Endothelial cell (in vitro differentiated cells): ENCODE data around the gene ABCB11. TPM values are rescaled to one million over a fixed set of nuclear protein-coding genes. Genes with fewer than 3 reads are reported as not detected.
"Not testable (repeated sequence)": the region's sequence is repeated elsewhere in the genome, so short reads cannot be mapped to it uniquely, and the experiment has no call there.

Experiments
- DNase-seq: peaks from one replicate; pipeline ENCODE4 v3.0.0; 2021; ENCODE audit warnings: low spot score
- H3K27ac Mint-ChIP-seq: one replicate; pipeline ENCODE4 v1.8.0; 2021; ENCODE audit warnings: mixed read lengths, inconsistent platforms; ENCODE audit not compliant: unreplicated experiment
- H3K27me3 Mint-ChIP-seq: one replicate; pipeline ENCODE4 v1.8.0; 2021; ENCODE audit warnings: mild to moderate bottlenecking, moderate library complexity, mixed read lengths, inconsistent platforms; ENCODE audit not compliant: unreplicated experiment
- H3K36me3 Mint-ChIP-seq: one replicate; pipeline ENCODE4 v1.8.0; 2021; ENCODE audit warnings: mild to moderate bottlenecking, low read depth, mixed read lengths, inconsistent platforms; ENCODE audit not compliant: unreplicated experiment
- H3K4me1 Mint-ChIP-seq: one replicate; pipeline ENCODE4 v1.8.0; 2021; ENCODE audit warnings: mild to moderate bottlenecking, mixed read lengths, inconsistent platforms; ENCODE audit not compliant: unreplicated experiment
- H3K4me3 Mint-ChIP-seq: one replicate; pipeline ENCODE4 v1.8.0; 2021; ENCODE audit warnings: mild to moderate bottlenecking, mixed read lengths, inconsistent platforms; ENCODE audit not compliant: unreplicated experiment
- H3K9me3 Mint-ChIP-seq: one replicate; pipeline ENCODE4 v1.8.0; 2021; ENCODE audit warnings: mixed read lengths, inconsistent platforms; ENCODE audit not compliant: unreplicated experiment
- total RNA-seq: library from RNA; stranded (reverse); fragmentation: NEBNext Ultra II Directional; extraction: Animal tissue kit (Norgen Biotek cat#: 25700); gene quantifications from one replicate; pipeline ENCODE4 v1.2.1, GENCODE V29; 2021; ENCODE audit not compliant: unreplicated experiment
- TF ChIP-seq, protein P1 (sequence below): fragments of 200-600 bp; sonication (generic); IDR thresholded peaks from one replicate; pipeline ENCODE4 v1.5.0; 2021; ENCODE audit warnings: antibody characterized with exemption; ENCODE audit not compliant: unreplicated experiment

The ABCB11 gene
- total RNA-seq, 1 donor from 2014 or later, result 1.9 TPM

DNA sequence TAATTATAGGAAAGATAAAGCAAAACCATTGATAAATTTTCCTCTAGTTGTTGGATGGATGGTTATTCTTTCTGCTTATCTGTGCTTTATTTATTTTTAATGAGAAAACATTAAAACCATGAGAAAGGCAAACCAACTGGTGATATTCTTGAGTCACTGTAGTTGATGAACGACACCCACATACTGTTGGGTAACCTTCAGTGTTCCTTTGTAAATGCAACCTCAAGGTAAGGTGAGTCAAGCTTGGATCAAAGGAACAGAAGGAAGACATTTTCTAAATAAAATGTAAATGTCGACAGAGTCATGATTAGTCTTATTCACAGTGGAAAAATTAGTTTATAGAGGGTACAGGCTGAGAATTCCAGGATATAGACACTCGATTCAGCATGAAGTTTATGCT lies 12.7 kb downstream of the ABCB11 start:
- no peak for DNase-seq
- Mint-ChIP-seq H3K9me3 (no peaks in the 10 kb centered on the region), H3K36me3 (no peaks in the 10 kb centered on the region), H3K27ac (no peak overlapping the region), H3K4me3 (no peak overlapping the region), H3K4me1 (peaks cover 3% of the 10 kb centered on the region), H3K27me3 (no peaks in the 10 kb centered on the region)
- TF ChIP-seq, protein P1, sequence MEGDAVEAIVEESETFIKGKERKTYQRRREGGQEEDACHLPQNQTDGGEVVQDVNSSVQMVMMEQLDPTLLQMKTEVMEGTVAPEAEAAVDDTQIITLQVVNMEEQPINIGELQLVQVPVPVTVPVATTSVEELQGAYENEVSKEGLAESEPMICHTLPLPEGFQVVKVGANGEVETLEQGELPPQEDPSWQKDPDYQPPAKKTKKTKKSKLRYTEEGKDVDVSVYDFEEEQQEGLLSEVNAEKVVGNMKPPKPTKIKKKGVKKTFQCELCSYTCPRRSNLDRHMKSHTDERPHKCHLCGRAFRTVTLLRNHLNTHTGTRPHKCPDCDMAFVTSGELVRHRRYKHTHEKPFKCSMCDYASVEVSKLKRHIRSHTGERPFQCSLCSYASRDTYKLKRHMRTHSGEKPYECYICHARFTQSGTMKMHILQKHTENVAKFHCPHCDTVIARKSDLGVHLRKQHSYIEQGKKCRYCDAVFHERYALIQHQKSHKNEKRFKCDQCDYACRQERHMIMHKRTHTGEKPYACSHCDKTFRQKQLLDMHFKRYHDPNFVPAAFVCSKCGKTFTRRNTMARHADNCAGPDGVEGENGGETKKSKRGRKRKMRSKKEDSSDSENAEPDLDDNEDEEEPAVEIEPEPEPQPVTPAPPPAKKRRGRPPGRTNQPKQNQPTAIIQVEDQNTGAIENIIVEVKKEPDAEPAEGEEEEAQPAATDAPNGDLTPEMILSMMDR, result no peak

DNA sequence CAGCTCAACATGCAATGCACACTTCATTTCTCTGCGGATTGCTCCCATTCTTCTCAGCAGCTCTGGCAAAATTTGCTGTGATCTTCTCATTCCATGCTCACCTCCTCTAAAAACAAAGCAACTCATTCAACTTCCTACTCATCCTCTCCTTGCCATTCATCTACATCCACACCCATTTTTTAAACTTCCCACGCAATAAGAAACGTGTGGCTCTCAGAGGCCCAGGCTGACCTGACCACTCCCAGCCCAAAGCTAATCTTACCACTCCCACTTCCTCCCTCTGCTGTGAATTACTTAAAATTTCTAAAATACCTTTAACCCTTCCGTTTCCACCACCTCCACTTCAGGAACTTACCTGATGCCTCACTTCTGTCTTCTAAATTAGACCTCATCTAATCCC lies 15.2 kb downstream of the ABCB11 start:
- TF ChIP-seq, protein P1, result no peak
- no peaks in the 10 kb centered on the region for H3K36me3 Mint-ChIP-seq
- no peak overlapping the region for H3K4me3 Mint-ChIP-seq
- H3K9me3 Mint-ChIP-seq, result no peaks in the 10 kb centered on the region
- peaks cover 3% of the 10 kb centered on the region for H3K4me1 Mint-ChIP-seq
- H3K27ac Mint-ChIP-seq, result no peak overlapping the region
- DNase-seq, result no peak
- no peaks in the 10 kb centered on the region for H3K27me3 Mint-ChIP-seq

DNA sequence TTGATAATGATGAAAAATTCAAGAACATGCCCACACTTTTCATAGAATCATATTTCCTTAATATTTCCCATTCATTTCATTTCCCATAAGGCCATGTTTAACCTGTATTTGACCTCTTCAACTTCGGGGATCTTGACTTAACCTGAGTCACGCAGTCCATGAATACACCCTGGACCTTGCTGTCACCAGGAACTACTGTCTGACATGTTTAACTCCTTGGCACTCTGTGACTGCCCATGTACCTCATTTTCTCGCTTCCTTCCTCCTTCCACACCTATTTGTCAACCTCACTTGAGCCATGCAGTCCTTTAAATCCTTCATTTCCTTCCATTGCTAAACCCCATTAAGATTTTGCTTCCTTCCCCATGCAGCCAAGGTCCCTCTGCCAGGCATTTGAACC lies 16.3 kb downstream of the ABCB11 start:
- H3K4me3 Mint-ChIP-seq, result no peak overlapping the region
- H3K4me1 Mint-ChIP-seq, result peaks cover 3% of the 10 kb centered on the region
- no peak for DNase-seq
- TF ChIP-seq, protein P1, result no peak
- no peaks in the 10 kb centered on the region for H3K27me3 Mint-ChIP-seq
- no peaks in the 10 kb centered on the region for H3K9me3 Mint-ChIP-seq
- no peak overlapping the region for H3K27ac Mint-ChIP-seq
- no peaks in the 10 kb centered on the region for H3K36me3 Mint-ChIP-seq

DNA sequence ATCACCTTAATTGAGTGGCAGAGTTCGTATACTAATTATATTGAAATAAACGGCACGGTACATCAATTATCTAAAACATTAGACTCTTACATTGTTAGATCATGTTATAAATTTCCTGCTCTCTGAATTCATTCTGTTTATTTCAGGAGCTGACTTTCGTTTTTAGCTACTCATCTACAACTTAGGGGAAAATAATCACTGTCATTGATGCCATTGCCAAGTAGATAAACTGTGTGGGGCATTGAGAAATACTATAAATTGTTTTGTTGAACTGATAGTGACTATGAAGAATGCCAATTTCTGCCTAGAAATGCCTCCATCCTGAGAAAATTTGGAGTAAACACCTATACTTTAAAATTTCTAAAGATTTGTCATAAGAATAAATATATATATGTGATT lies 17.5 kb downstream of the ABCB11 start:
- DNase-seq, result no peak
- TF ChIP-seq, protein P1, result no peak
- no peaks in the 10 kb centered on the region for H3K36me3 Mint-ChIP-seq
- peaks cover 3% of the 10 kb centered on the region for H3K4me1 Mint-ChIP-seq
- no peaks in the 10 kb centered on the region for H3K27me3 Mint-ChIP-seq
- no peak overlapping the region for H3K4me3 Mint-ChIP-seq
- no peaks in the 10 kb centered on the region for H3K9me3 Mint-ChIP-seq
- no peak overlapping the region for H3K27ac Mint-ChIP-seq

DNA sequence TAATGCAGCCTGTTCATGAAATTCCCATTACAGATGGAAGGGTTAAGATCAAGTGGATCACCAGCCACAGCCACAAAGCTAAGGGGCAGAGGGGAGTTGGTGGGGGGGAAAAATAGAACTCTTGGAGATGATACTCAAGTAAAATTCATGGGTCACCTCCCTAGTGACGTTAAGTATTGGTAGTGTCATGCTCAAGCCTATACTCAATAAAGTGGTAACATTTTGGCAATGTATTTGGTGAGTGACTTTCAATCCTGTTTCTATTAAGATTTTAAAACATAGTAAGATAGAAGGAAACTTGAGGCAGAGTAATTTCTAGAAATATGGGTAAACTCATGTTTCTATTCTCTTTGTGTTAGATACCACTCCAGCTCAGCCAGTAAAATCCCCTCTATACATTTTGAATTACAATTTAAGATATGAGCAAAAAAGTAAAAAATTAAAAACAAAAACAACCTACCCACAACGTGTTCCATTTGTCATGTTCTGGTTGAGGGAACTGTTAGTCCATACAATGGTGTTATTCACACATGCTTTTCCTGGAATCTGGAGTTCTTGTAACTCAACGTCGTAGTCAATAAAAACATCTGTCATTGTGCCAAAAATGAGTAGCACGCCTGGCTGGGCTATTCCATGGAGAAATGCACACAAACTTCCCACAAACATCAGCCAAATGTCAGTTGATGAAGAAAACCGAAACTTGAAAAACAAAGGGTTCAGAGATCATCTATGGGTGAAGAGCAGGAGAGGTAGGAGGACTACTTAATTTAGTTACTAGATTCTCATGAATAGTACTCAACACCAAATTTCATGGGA lies 18.1 kb downstream of the ABCB11 start:
- DNase-seq, result no peak
- no peak overlapping the region for H3K27ac Mint-ChIP-seq
- TF ChIP-seq, protein P1, result no peak

DNA sequence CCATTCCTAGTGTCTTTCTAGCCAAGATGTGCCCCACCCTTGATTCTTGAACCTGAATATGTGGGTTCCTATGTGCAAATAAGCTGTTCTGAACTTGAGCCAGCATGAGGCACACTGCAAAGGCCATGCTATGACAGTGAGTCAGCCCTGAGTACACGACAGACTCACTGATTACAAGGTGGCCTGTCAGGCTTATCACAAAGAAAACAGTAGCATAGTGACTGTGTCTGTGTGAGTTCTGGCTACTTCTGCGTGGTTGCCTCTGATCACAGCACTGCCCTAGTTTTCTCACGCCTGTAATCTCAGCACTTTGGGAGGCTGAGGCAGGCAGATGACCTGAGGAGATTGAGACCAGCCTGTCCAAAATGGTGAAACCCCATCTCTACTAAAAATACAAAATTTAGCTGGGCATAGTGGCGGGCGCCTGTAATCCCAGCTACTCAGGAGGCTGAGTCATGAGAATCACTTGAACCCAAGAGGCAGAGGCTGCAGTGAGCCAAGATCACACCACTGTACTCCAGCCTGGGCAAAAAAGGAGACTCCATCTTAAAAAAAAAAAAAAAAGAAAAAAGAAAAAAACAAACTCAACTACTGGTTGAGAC lies 18.8 kb downstream of the ABCB11 start:
- DNase-seq, H3K36me3 Mint-ChIP-seq, H3K27me3 Mint-ChIP-seq, H3K27ac Mint-ChIP-seq, H3K4me3 Mint-ChIP-seq, H3K4me1 Mint-ChIP-seq, H3K9me3 Mint-ChIP-seq: not testable (repeated sequence)

More for the DNA sequence above, 18.1 kb downstream of the ABCB11 start:
- Mint-ChIP-seq H3K27me3 (no peaks in the 10 kb centered on the region), H3K4me3 (no peak overlapping the region), H3K9me3 (no peaks in the 10 kb centered on the region), H3K36me3 (no peaks in the 10 kb centered on the region), H3K4me1 (peaks cover 8% of the 10 kb centered on the region)
